Pancreas (tissue), 10 donors: ENCODE results near the gene ARL3. TPM values are rescaled to one million over a fixed set of nuclear protein-coding genes. Genes with fewer than 3 reads are reported as not detected.
A peak's percentile ranks its signal among the peaks of the same experiment; 100 is the strongest.

ENCODE experiments used
- ATAC-seq, 4 donors: fragments of 200-7000 bp; cut with Tn5 transposase; one replicate each; pipeline versions ENCODE4 v1.8.0 to v1.9.1; 2020; ENCODE audit warnings: mild to moderate bottlenecking in 4 of 4, moderate library complexity in 4 of 4
- DNase-seq, 6 donors: peaks; one replicate each; pipeline ENCODE4 v3.0.0-alpha.2; 2020
- FAIRE-seq: peaks from 2 replicates; lab custom pipeline; 2012; peaks lifted over from hg19 to GRCh38; lab: Jason Lieb, UNC
- H3K27ac ChIP-seq, 4 donors: fragments of 200-600 bp; sonication (generic); 1 replicate in 3 of 4; 2 replicates in 1 of 4; pipeline versions ENCODE4 v1.5.0 to v1.8.0; 2020
- H3K27me3 ChIP-seq, 4 donors: fragments of 200-600 bp; one replicate each; pipeline ENCODE4 v1.8.0; 2021
- H3K36me3 ChIP-seq, 3 donors: fragments of 200-600 bp; sonication (generic) in 1 of 3; one replicate each; pipeline versions ENCODE4 v1.5.0 to v1.8.0; 2020 to 2021
- H3K4me1 ChIP-seq, 3 donors: fragments of 200-600 bp; one replicate each; pipeline ENCODE4 v1.8.0; 2021
- H3K4me3 ChIP-seq, 4 donors: fragments of 200-600 bp; sonication (generic) in 2 of 4; one replicate each; pipeline versions ENCODE4 v1.5.0 to v1.8.0; 2020 to 2021
- H3K9me3 ChIP-seq, 4 donors: fragments of 200-600 bp; one replicate each; pipeline ENCODE4 v1.8.0; 2021
- WGBS, 2 donors: extraction: QIAGEN DNeasy Blood & Tissue Kit; methylation state at CpG; one replicate each; pipeline ENCODE4 v1.1.7; 2013; 5-methylcytosine and 5-hydroxymethylcytosine counted together
- intact Hi-C, 3 donors: fragments of 100-400 bp; cut with DNase I; formaldehyde crosslinking; loops; one replicate each; pipeline versions ENCODE4 v1.11.1 to v1.14.2; 2022
- polyA plus RNA-seq, 2 donors: library from polyadenylated mRNA; stranded (reverse); fragments of 200-250 nt; gene quantifications; one replicate each; pipeline ENCODE4 v1.2.3, GENCODE V29; 2013
- total RNA-seq, 6 donors: library from RNA; stranded (reverse); fragmentation: NEBNext Ultra II Directional in 4 of 6; extraction: Animal tissue kit (Norgen Biotek cat#: 25700) in 4 of 6; gene quantifications; one replicate each; pipeline versions ENCODE4 v1.2.1 to v1.2.4, GENCODE V29; 2021 to 2023
- TF ChIP-seq, protein P1 (sequence below), 4 donors: fragments of 200-600 bp; sonication (generic) in 3 of 4; IDR thresholded peaks; one replicate each; pipeline versions ENCODE4 v1.5.0 to v1.8.0; 2021; ENCODE audit warnings: antibody characterized with exemption in 4 of 4
- donor health status: healthy with polysubstance abuse.
- donor health status: DM: no; HTN: no; CAD: no; lungs with moderate emphysema.
- donor health status: DM: no; HTN: no; CAD: no.
- donor health status: control.
- donor health status: control.
- donor health status: Bipolar disorder and iron deficiency.
- donor health status: DM: yes; HTN: yes; CAD: no.
- donor health status: DM: no; HTN: no; CAD: no.
- donor health status: DM: no; HTN: no; CAD: no.
- donor health status: DM: yes; HTN: yes; CAD: no.

The ARL3 gene
- total and polyA plus RNA-seq, 8 donors = 2.4 to 8.0 (median 3.1) TPM

DNA sequence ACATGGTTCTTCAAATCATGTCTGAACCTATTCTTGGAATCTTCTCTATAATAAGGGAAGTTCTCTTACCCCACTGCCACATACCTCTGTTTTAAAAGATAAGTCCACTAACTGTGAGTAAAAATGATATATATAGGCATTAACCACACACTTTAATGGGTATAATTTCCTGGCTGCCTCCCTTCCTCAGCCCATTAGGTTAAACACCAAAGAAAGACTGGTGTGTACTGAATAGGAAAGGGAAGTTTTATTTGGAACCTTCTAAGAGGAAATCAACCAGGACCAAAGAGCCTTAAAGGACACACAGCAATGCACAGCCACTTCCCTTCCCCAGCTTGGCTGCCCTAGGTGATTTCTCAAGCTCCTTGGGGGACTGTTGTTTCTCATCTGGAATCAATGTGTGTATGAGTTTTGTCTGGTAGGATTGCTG lies 24.5 kb upstream of the ARL3 start:
- H3K27me3 ChIP-seq = no peaks in the 10 kb centered on the region
- ATAC-seq = no peak
- H3K9me3 ChIP-seq = no peaks in the 10 kb centered on the region
- TF ChIP-seq, protein P1, sequence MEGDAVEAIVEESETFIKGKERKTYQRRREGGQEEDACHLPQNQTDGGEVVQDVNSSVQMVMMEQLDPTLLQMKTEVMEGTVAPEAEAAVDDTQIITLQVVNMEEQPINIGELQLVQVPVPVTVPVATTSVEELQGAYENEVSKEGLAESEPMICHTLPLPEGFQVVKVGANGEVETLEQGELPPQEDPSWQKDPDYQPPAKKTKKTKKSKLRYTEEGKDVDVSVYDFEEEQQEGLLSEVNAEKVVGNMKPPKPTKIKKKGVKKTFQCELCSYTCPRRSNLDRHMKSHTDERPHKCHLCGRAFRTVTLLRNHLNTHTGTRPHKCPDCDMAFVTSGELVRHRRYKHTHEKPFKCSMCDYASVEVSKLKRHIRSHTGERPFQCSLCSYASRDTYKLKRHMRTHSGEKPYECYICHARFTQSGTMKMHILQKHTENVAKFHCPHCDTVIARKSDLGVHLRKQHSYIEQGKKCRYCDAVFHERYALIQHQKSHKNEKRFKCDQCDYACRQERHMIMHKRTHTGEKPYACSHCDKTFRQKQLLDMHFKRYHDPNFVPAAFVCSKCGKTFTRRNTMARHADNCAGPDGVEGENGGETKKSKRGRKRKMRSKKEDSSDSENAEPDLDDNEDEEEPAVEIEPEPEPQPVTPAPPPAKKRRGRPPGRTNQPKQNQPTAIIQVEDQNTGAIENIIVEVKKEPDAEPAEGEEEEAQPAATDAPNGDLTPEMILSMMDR (IDR thresholded peaks at IDR 0.05) = no peak
- no peak overlapping the region for H3K4me3 ChIP-seq
- intact Hi-C loops = loop anchor here in 2 of 3 donors (5.0 to 10.0 kb wide), 3 partner anchors 51 to 336 kb away; no protein-coding TSS in a partner anchor
- no peaks in the 10 kb centered on the region for H3K4me1 ChIP-seq
- FAIRE-seq = no peak
- H3K27ac ChIP-seq = no peak overlapping the region
- H3K36me3 ChIP-seq = no peaks in the 10 kb centered on the region
- DNase-seq = no peak

DNA sequence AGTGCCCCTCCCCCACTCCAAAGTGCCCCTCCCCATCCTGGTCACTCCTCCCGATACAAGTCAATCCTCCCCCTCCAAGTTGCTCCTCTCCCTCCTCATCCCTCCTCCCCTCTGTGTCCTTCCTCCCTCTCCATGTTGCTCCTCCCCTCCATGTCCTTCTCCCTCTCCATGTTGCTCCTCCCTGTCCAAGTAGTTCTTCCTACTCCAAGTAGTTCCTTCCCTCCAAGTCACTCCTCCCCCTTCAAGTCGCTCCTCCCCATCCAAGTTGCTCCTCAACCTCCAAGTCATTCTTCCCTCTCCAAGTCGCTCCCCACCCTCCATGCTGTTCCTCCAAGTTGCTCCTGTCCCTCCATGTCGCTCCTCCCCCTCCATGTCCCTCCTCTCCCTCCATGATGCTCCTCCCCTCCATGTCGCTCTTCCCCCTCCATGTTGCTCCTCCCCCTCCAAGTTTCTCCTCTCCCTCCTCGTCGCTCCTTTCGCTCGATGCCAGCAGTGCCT lies 20.9 kb upstream of the ARL3 start:
- TF ChIP-seq, protein P1 (IDR thresholded peaks at IDR 0.05) = no peak
- DNase-seq (peak in 1 of 6 donors; percentile 33), FAIRE-seq (no peak), ATAC-seq (peak in 3 of 4 donors; percentile 50 to 57 (median 53))
- intact Hi-C loops = loop anchor here in 2 of 3 donors (5.0 to 10.0 kb wide), 3 partner anchors 48 to 340 kb away; no protein-coding TSS in a partner anchor
- Histone ChIP-seq H3K4me1 (no peaks in the 10 kb centered on the region), H3K27me3 (no peaks in the 10 kb centered on the region), H3K9me3 (no peaks in the 10 kb centered on the region), H3K27ac (no peak overlapping the region), H3K4me3 (no peak overlapping the region), H3K36me3 (peaks cover 0 to 6% (median 0%) of the 10 kb centered on the region in 3 donors)
- 82 to 84% methylated on average over 9 of the region's 9 CpGs for WGBS, 2 donors

DNA sequence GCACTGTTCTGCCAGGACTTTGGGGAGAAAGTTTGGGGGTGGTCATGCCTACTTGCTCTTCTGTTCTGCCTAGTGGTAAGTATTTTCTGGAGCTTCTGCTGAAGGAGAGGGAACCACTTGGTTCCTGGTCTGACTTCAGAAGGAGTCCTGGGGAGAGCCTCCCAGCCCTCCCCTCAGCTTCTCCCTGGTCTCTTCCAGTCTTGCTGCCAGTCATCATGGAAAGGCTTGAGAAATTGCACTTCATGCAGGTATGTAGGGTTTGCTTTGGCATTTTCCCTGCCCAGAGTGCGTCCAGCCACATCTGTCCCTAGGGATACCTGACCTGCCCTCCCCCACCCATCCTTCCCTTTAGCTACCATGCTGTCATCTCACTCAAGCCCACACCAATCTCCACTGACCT lies 18.5 kb upstream of the ARL3 start:
- Histone ChIP-seq H3K27ac (no peak overlapping the region), H3K36me3 (peaks cover 0 to 9% (median 0%) of the 10 kb centered on the region in 3 donors)

DNA sequence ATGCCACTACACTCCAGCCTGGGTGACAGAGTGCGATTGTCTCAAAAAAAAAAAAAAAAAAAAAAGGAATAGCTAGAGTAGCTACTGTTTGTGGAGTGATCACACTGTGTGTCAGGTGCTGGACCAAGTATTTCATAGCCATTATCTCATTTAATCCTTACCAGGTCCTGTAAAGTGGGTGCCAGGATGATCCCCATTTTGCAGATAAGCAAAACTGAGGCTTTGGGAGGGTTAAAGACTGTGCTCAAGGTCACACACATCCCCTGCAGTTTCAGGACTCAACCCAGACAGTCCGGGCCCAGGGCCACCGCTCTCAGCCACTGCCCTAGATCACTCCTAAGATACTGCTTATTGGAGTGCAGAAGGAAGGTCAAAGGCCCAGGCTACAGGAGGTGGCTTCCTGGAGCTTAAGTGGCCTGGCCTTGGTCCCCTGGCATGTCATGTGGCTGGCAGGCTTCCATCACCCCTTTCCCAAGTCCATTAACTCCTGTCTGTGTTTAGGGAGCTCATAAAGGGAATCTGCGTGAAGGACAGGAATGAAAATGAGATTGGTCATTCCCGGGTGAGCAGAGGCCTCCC lies 17.1 kb upstream of the ARL3 start:
- peaks cover 0 to 9% (median 0%) of the 10 kb centered on the region in 3 donors for H3K36me3 ChIP-seq
- intact Hi-C loops = loop anchor here in 2 of 3 donors (10.0 kb wide), 2 partner anchors 173 to 343 kb away; no protein-coding TSS in a partner anchor
- no peaks in the 10 kb centered on the region for H3K27me3 ChIP-seq
- H3K9me3 ChIP-seq = no peaks in the 10 kb centered on the region
- H3K27ac ChIP-seq = no peak overlapping the region
- FAIRE-seq = no peak
- H3K4me1 ChIP-seq = no peaks in the 10 kb centered on the region
- no peak overlapping the region for H3K4me3 ChIP-seq
- TF ChIP-seq, protein P1 (IDR thresholded peaks at IDR 0.05) = no peak
- ATAC-seq = no peak
- 65 to 73% methylated on average over 5 of the region's 5 CpGs for WGBS, 2 donors
- DNase-seq = no peak

More for the DNA sequence above, 18.5 kb upstream of the ARL3 start:
- FAIRE-seq (no peak), DNase-seq (no peak), ATAC-seq (no peak)
- no peaks in the 10 kb centered on the region for H3K4me1 ChIP-seq
- H3K9me3 ChIP-seq = no peaks in the 10 kb centered on the region
- TF ChIP-seq, protein P1 (IDR thresholded peaks at IDR 0.05) = no peak
- intact Hi-C loops = loop anchor here in 2 of 3 donors (10.0 kb wide), 2 partner anchors 172 to 342 kb away; no protein-coding TSS in a partner anchor
- 0 to 18% methylated on average over 1 of the region's 1 CpG for WGBS, 2 donors
- no peaks in the 10 kb centered on the region for H3K27me3 ChIP-seq
- H3K4me3 ChIP-seq = no peak overlapping the region
